IPS-15b (cell line): ENCODE measurements around the gene ABCD2.
"Not testable (repeated sequence)": the region's sequence is repeated elsewhere in the genome, so short reads cannot be mapped to it uniquely, and the experiment has no call there.

Experiments
- H3K27me3 ChIP-seq: one replicate; pipeline ENCODE4 v1.6.1; 2013; ENCODE audit warnings: low read length; ENCODE audit not compliant: control insufficient read depth, insufficient read depth
- H3K36me3 ChIP-seq: one replicate; pipeline ENCODE4 v1.6.1; 2013; ENCODE audit warnings: low read length; ENCODE audit not compliant: control insufficient read depth, insufficient read depth
- H3K4me1 ChIP-seq: one replicate; pipeline ENCODE4 v1.6.1; 2013; ENCODE audit warnings: mild to moderate bottlenecking, low read length; ENCODE audit not compliant: control insufficient read depth, insufficient read depth
- H3K4me3 ChIP-seq: one replicate; pipeline ENCODE4 v1.5.1; 2013; ENCODE audit warnings: low read depth, low read length
- H3K9ac ChIP-seq: one replicate; pipeline ENCODE4 v1.6.1; 2013; ENCODE audit warnings: low read depth, mild to moderate bottlenecking, low read length
- H3K9me3 ChIP-seq: one replicate; pipeline ENCODE4 v1.6.1; 2013; ENCODE audit warnings: mild to moderate bottlenecking, low read length; ENCODE audit not compliant: control insufficient read depth, insufficient read depth

ABCD2 gene

DNA sequence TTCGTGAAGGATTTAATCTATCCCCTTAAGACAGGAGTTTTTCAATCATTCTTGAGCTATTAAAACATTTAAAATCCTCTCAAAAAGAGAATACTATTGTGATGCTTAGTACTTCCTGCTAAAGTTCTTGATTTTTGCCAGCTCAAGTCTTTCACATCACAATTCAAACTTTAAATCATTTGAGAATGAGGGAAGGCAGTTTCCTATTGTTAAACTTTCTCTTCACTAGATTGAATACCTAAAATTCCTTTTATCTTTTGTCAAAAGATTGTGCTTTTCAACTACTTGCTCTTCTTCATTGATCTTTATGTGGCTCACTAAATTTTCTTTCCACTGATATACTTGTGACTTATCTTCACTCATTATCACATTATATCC, 44.1 kb downstream of the ABCD2 start:
- no peaks in the 10 kb centered on the region for H3K9me3 ChIP-seq
- H3K4me1 ChIP-seq, result peaks cover 13% of the 10 kb centered on the region
- H3K9ac ChIP-seq, result no peak overlapping the region
- H3K27me3 ChIP-seq, result no peaks in the 10 kb centered on the region
- H3K36me3 ChIP-seq, result no peaks in the 10 kb centered on the region
- H3K4me3 ChIP-seq, result no peak overlapping the region

DNA sequence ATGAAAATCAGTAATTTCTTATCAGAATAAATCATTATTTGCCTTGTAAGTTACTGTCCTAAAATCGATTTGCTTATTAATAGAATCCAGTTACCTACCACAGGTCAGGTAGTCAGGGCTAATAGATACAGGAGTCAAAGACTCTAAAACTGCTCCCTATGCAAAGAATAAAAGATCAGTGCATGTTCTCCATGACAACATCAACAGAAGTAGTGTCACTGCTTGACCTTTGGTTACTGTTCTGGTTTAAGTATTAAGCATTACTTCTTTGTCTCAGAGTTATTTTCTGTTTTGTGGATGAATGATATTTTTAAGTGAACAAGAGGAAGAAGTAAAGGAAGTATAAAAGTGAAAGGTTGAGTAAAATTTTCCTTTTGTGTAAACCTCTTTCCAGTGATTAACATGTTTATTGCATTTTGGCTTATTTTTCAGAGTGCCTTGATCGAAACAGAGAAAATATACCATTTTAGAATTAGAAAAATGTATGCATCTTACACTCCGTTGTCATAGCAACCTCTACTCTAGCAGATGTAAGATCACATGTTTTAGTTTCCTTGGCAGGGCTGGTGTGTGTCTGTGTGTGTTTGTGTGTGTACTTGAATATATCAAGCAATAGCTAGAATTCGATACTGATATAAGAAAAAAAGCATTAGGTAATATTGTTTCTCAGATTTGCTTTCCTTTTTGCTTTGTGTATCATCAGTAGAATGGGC, 44.7 kb downstream of the ABCD2 start:
- peaks cover 13% of the 10 kb centered on the region for H3K4me1 ChIP-seq

DNA sequence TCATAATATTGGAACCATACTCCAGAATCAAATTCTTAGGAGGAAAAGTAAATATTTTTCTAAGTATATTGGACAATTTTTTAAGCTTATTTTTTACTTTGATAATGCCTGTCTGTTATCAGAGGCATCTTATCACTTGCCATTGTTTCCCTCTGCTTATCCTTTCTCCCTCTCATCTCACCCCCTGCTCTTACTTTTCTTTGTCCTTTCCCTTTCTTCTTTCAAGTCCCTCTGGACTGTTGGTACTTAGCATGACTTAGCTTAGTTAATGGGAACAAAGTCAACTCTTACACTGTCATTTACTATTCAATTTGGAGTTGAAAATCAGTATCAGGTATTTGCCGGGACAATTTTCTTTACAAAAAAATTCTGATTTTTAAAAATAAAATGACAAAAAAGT, 45.2 kb downstream of the ABCD2 start:
- no peaks in the 10 kb centered on the region for H3K27me3 ChIP-seq
- peaks cover 13% of the 10 kb centered on the region for H3K4me1 ChIP-seq
- no peak overlapping the region for H3K9ac ChIP-seq
- peaks cover 8% of the 10 kb centered on the region for H3K9me3 ChIP-seq
- H3K4me3 ChIP-seq, result no peak overlapping the region
- H3K36me3 ChIP-seq, result peaks cover 2% of the 10 kb centered on the region

More for the DNA sequence above, 44.7 kb downstream of the ABCD2 start:
- H3K9me3 ChIP-seq, result peaks cover 3% of the 10 kb centered on the region
- H3K4me3 ChIP-seq, result no peak overlapping the region
- no peak overlapping the region for H3K9ac ChIP-seq
- H3K27me3 ChIP-seq, result no peaks in the 10 kb centered on the region
- no peaks in the 10 kb centered on the region for H3K36me3 ChIP-seq

DNA sequence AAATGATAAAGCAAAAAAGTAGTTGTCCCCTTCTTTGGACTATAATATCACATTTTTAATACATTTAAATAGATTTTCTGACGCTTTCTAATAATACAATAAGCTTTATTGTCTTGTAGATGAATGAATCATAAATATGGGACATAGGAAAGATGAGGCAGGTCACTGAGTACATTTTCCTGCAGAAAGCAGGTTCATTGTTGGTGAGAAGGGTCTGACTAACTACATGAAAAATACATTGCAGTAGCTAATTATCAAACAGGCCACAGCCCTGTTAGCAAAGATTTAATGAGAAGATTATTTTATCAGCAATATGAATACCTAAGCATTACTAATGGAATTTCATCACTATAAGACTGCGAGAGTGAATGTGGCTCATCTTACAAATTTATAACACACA, 45.6 kb downstream of the ABCD2 start:
- no peaks in the 10 kb centered on the region for H3K27me3 ChIP-seq
- peaks cover 2% of the 10 kb centered on the region for H3K36me3 ChIP-seq
- peaks cover 10% of the 10 kb centered on the region for H3K9me3 ChIP-seq
- no peak overlapping the region for H3K4me3 ChIP-seq
- peaks cover 13% of the 10 kb centered on the region for H3K4me1 ChIP-seq
- no peak overlapping the region for H3K9ac ChIP-seq

DNA sequence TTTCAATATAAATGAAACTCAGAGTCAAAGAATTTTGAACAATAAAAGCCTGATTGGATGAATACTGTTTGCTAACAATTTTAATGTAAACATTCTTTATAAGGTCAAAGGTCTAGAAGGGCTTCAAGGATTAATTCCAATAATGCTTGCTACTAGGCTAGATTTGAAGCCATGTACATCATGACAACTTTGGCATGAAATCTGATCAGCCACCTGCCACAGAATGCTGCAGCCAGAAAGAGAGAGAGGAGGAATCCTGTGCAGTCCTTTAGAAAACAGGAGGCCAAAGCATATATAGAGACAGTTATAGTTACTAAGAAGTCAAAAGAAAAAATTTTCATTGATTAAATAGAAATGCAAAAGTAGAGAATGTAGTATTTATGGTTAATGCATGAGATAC, 47.1 kb downstream of the ABCD2 start:
- Histone ChIP-seq H3K4me1 (peaks cover 13% of the 10 kb centered on the region), H3K27me3 (no peaks in the 10 kb centered on the region), H3K9me3 (peaks cover 14% of the 10 kb centered on the region), H3K4me3 (no peak overlapping the region), H3K9ac (no peak overlapping the region), H3K36me3 (peaks cover 2% of the 10 kb centered on the region)

DNA sequence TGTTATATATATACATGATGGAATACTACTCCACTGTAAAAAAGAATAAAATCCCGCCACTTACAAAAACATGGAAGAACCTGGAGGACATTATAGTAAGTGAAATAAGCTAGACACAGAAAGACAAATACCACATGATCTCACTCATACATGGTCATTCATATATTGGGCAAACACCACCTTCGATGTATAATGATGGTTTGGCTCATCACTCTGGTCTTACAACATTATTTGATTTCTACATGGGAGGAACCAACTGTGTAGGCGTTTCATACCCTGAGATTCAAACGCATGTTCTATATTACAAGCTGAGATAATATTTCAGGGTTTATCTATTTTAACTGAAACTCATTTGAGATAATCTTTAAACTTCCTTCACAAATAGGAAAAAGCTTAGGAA, 48.3 kb downstream of the ABCD2 start:
- Histone ChIP-seq H3K9ac (no peak overlapping the region), H3K4me3 (no peak overlapping the region), H3K27me3 (no peaks in the 10 kb centered on the region), H3K4me1 (peaks cover 13% of the 10 kb centered on the region), H3K9me3 (peaks cover 14% of the 10 kb centered on the region), H3K36me3 (peaks cover 2% of the 10 kb centered on the region)

DNA sequence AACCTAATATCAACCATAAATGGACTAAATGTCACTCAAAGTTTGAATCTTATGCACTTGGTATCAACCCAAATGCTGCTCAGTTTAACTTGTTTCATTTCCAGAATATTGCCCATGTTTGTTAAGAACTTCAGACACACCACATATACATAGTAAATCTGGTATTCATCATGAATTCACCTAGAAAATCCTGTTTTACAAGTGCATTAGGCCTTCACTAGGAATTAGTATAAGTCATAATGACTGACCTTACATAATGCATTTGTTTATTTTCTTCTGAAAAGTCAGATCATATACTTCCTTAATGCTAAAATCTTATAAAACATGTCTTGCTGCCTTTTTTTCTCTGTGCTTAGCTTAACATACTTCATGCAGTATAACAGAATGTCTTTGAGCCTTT, 66.1 kb downstream of the ABCD2 start:
- H3K9ac ChIP-seq, result no peak overlapping the region

DNA sequence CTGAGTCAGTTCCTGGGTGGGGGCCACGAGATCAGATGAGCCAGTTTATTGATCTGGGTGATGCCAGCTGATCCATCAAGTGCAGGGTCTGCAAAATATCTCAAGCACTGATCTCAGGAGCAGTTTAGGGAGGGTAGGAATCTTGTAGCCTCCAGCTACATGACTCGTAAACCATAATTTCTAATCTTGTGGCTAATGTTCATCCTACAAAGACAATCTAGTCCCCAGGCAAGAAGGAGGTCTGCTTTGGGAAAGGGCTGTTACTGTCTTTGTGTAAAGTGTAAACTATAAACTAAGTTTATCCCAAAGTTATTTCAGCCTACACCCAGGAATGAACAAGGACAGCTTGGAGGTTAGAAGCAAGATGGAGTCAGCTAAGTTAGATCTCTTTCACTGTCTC, 75.4 kb downstream of the ABCD2 start:
- not testable (repeated sequence) for H3K36me3 ChIP-seq, H3K9ac ChIP-seq, H3K4me3 ChIP-seq, H3K4me1 ChIP-seq, H3K9me3 ChIP-seq, H3K27me3 ChIP-seq

More for the DNA sequence above, 66.1 kb downstream of the ABCD2 start:
- H3K4me1 ChIP-seq, result no peaks in the 10 kb centered on the region
- no peaks in the 10 kb centered on the region for H3K27me3 ChIP-seq
- no peak overlapping the region for H3K4me3 ChIP-seq
- no peaks in the 10 kb centered on the region for H3K9me3 ChIP-seq
- no peaks in the 10 kb centered on the region for H3K36me3 ChIP-seq

DNA sequence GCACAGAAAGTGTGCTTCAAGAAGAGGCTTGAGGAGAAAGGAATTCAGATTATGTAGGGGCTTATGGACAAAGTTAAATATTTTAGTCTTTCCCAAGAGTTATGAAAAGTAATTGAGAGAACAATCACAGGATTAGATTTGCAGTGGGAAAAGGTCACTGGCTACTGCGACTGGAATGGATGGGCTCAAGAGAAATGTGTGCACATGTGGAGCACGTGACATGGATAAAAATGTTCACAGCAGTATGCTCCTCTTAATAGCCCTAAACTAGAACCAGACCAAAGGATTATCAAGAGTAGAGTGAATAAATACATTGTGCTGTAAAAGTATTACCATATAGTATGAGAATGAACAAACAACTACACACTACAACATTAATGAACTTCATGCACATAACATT, 78.1 kb downstream of the ABCD2 start:
- no peaks in the 10 kb centered on the region for H3K4me1 ChIP-seq
- no peak overlapping the region for H3K4me3 ChIP-seq
- H3K9me3 ChIP-seq, result no peaks in the 10 kb centered on the region

DNA sequence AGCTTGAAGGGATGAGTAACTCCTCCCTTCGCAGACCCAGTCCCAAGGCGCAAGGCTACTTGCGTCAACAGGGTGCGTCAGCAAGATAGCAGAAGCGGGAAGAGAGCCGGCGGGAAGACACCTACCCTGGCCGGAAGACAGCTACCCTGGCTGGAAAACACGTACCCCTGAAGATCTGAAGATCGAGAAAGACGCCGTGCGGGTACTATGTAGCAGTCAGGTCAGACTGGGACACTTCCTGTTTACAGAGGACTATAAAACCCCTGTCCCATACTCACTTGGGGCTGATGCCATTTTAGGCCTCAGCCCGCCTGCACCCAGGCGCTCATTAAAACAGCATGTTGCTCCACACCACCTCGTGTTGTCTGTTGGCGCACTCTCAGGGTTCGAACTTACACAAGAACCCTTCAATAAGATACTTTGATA, 80.9 kb downstream of the ABCD2 start:
- Histone ChIP-seq H3K36me3 (no peaks in the 10 kb centered on the region), H3K27me3 (no peaks in the 10 kb centered on the region), H3K9ac (no peak overlapping the region), H3K9me3 (no peaks in the 10 kb centered on the region), H3K4me1 (no peaks in the 10 kb centered on the region), H3K4me3 (no peak overlapping the region)

More for the DNA sequence above, 78.1 kb downstream of the ABCD2 start:
- no peak overlapping the region for H3K9ac ChIP-seq
- no peaks in the 10 kb centered on the region for H3K36me3 ChIP-seq
- H3K27me3 ChIP-seq, result no peaks in the 10 kb centered on the region

DNA sequence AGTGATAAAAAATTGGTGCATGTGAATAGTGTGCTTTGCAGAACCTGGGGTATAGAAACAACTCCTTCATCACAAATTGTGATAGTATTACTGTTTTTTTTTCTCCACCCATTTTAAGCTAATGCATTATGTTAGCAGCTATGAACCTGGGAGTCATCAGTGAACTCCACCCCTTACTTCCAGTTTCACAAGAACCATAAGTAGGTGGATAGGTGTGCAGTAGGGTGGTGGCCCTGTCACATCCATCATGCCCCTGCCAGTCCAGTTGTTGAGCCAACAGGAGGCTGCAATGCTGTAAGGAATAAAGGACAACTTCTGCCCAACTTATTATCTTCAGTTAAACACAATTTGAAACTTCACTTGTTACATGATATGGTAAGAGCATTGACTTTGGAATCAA, 85.7 kb downstream of the ABCD2 start:
- Histone ChIP-seq H3K27me3 (no peaks in the 10 kb centered on the region), H3K4me1 (no peaks in the 10 kb centered on the region), H3K9ac (no peak overlapping the region), H3K36me3 (no peaks in the 10 kb centered on the region), H3K4me3 (no peak overlapping the region), H3K9me3 (no peaks in the 10 kb centered on the region)

DNA sequence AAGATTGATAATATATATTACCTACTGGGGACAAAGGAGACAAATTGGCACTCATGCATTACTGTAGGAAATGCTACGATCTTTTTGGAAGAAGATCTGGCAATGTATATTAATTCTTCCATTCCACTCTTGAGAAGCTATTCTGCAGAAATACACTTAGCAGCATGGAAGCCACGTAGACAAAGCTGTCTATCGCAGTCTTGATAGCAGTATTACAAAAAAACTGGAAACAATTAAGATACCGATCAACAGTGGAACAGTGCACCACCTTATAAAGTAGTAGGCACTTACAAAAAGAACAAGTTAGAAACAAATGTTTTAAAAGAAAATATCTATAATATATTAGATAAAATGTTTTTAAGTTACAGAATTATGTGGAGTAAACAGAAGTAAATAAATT, 87.2 kb downstream of the ABCD2 start:
- no peaks in the 10 kb centered on the region for H3K36me3 ChIP-seq
- H3K9ac ChIP-seq, result no peak overlapping the region
- no peaks in the 10 kb centered on the region for H3K4me1 ChIP-seq
- no peaks in the 10 kb centered on the region for H3K9me3 ChIP-seq
- no peak overlapping the region for H3K4me3 ChIP-seq
- no peaks in the 10 kb centered on the region for H3K27me3 ChIP-seq
